GM18517 (cell line): ENCODE measurements around the gene MROH2A.
A peak's percentile ranks its signal among the peaks of the same experiment; 100 is the strongest.
"Not testable (repeated sequence)": the region's sequence is repeated elsewhere in the genome, so short reads cannot be mapped to it uniquely, and the experiment has no call there.

Experiments used
- ATAC-seq: cut with Tn5 transposase; IDR thresholded peaks from one replicate; pipeline ENCODE4 v1.9.1; 2021; ENCODE audit warnings: mild to moderate bottlenecking, moderate library complexity; ENCODE audit not compliant: unreplicated experiment

Gene MROH2A

DNA sequence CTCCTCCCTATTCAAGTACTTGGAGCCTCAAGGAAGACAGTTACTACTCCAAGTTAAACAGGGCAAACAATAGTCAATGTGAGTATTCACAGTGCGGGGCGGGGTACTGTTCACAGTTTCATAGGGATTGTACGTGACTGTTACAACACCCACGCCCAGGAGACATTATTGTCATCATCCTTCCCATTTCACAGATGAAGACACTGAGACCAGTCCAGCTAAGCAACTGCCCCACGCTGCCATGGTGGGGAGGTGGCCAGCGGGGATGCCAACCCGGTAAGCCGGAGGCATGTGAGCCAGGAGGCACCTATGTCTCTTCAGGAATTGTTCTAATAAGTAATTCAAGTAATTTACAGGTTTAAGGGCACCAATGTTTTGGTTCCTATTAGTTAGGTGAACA, 75.2 kb downstream of the MROH2A start:
- ATAC-seq = no peak

DNA sequence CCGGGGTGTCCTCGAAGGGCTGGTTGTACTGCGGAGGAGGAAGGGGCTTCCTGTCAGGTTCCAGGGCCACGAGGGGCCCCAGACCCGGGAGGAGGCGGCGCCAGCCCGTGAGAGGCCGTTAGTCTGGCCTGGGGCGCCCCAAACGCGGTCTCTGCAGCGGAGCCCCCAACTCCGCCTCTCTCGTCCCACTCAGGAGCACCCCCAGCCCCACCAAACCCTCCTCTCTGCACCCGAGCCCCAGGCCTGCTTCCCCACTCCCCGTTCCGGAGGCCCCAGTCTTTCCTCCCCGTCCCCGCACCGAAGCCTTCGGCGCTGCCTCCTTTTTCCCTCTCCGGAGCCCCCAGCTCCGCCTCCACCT, 75.7 kb downstream of the MROH2A start:
- no peak for ATAC-seq

DNA sequence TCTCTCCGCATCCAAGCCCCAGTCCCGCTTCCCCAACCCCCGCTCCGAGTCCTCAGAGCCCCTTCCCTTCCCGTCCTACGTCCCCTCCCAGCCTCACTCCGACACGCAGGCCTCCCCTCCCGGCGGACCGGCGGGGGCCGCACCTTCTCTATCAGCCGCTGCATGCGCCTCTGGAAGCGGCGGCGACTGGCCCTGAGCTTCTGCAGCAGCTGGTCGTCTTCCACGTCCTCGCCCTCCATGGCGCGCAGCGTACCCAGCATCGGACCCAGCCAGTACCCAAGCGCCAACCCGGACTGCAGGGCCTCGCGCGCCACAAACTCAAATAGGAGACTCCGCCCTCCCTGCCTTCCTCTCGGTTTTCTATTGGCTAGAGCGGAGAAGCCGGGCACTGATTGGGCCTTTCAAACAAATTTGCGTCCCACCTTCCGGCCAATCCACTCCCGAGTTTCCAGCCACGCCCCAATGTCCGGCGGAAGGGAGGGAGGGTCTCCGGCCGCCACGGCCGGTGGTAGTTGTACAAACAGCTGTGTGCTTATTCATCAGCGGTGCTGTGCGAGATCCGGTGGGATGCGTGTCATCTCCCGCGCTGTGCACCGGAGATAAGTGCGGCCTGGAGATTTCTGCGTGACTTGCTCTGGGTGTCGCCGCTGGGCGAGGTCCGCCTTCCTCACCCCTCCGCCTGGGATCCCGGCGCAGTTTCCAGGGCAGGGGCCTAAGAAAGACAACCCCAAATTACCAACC, 76.3 kb downstream of the MROH2A start, which contains the start of gene HJURP:
Gene HJURP (minus strand): TSS at position 295 of the 741 bp plus-strand sequence. CDS start 35 bp downstream, at position 260.
- peak; percentile 91 for ATAC-seq

DNA sequence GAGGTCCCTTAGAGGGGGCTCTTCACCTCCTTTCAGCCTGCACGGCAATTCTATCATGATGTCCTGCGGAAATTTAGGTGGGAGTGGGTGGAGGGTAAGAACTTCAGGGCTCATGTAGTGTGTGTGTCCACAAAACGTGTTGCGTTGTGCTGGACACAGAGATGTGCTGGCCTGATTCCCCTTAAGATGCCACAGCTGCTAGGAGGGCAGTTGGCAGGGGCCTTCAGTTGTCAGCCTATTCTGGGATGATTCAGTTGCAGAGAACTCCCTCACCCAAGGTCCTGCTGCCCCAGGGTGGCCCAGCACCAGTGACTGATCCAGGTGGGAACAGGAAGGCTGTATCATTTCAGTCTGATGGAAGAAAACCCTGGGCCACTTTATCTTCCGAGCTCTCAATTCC, 77.2 kb downstream of the MROH2A start:
- no peak for ATAC-seq

DNA sequence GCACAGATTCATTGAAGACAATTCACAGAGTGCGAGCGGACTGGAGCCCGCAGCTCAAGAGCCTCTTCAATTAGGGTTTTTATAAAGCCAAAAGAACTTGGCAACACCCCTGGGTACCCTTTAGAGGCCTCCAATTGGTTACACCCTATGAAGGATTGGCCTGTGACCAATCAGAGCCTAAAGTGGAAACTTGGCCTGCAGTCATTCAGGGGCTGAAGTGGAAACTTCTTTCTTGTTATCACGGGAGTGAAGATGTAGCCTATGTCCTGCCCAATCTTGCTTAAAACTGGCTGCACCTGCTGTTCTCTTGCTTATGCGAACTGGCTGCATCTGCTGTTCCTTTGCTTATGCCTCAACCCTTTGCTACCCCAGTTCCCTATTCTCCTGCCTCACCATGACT, 78.1 kb downstream of the MROH2A start:
- ATAC-seq = no peak

DNA sequence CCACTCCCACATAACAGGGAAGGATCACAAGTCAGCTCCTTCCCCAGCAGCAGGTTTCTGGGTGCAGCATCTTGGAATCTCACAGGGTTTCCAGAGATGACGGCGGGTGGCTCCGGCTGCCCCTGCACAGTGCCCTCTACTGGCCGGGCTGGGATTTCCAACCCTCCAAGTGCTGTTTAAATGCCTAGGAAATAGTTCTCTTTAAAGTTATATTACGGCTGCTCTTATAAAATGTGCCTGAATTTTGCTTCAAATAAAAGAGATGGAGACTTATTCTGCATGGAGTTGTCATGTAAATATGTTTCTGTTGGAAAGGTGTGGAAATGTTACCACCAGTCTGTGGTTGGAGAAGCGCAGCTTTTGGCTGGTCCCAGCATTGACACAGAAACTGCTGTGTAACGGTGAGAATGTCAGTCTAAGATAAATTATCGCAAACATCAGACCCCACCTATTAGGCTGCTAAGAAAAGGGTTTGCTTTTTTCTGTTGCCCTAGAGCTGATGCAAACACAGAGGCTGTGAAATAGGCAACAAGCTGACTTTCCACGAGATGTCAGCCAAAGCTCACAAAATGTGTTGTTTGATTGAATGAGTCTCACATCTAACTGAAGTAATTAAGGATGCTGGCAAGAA, 79.5 kb downstream of the MROH2A start:
- no peak for ATAC-seq

DNA sequence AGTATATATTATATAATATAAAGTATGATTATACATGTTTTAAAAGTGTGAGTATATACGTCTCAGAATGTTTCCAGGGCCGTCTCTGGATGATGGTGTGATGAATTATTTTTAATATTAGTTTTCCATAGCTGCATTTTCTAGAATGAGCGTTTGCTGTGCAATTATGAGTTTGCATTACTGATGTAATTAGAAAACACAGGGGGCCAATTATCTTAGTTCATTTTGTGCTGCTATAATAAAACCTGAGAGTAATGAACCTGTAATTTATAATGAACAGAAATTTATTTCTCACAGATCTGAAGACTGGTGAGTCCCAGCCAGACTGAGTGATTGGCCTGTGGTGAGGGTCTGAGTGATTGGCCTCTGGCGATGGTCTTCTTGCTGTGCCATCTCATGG, 80.2 kb downstream of the MROH2A start:
- no peak for ATAC-seq

DNA sequence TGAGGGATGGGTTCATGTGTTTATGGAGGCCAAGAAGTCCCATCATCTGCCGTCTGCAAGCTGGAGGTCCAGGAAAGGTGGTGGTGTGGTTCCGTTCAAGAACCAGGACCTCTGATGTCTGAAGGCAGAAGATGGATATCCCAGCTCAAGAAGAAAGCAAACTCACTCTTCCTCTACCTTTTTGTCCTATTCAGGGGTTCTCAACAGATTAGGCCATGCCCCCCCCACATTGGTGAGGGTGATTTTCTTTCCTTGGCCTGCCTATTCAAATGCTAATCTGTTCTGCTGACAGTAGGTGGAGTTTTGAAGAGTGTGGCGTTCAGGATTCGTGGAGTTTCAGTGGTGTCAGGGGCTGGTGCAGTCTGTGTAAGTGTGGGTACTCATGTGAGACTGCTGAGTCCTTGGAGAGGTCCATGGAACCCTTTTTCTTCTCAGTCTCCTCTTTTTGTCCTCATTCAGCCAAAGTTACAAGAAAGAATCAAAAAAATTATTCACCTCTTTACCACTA, 84.2 kb downstream of the MROH2A start:
- no peak for ATAC-seq

DNA sequence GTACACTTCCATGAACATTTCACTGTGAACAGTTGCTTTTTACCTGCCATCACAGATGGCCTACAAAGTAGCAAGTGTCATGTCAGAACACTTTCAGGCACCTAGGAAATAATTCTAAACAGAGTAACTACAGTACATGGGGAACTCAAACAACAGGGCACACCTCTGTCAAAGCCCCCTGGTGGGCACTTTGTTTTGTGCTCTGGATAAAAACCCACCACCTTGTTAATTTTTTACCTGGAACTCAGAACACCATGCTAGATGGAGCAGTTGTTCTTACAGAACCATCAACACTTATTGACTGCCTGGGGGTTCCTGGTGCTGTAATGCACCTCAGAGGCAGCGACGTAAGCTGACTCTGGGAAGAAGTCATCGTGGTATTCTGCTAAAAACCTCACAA, 87.7 kb downstream of the MROH2A start:
- ATAC-seq = no peak

DNA sequence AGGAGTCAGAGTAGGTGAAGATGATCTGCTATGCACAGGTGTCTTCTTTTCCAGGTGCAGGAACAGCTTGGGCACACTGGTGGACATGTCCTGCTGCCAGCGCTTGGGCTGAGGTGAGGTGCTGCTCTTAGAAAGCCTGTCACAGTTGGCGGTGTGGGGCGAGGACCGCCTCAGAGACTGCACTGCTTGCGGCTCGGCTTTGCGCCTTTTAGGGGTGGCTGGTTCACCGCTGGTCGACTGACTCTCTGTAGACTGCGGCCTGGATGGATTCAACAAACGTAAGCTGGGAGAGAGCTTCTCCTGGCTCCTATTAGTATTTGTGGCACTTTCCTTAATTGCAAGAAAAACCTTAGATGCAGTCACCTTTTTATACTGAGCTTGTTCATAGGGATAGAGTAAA, 88.3 kb downstream of the MROH2A start:
- no peak for ATAC-seq

DNA sequence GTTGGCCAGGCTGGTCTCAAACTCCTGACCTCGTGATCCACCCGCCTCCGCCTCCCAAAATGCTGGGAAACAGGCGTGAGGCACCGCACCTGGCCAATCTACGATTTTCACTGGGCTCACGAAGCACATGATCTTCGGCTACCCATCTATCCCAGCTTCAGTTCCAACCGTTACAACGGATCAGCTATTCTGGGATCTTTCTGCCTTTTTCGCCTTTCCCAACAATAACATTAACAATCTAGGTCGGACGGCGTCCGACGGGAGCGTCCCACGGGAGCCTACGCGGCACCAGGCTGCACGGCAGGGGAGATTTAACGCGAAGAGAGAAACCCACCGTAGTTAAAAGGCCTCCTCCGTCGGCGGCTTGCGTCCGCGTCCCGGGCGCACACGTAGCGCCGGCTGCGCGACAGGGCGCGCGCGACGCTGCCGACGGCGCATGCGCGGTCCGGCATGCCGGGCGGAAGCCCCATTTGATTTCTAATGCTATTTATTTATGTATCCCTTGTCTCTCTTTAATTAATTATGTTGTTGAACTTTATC, 89.9 kb downstream of the MROH2A start, which contains the start of gene MSL3B:
Gene MSL3B (minus strand): TSS at position 394 of the 540 bp plus-strand sequence.
- peak; percentile 78 for ATAC-seq

DNA sequence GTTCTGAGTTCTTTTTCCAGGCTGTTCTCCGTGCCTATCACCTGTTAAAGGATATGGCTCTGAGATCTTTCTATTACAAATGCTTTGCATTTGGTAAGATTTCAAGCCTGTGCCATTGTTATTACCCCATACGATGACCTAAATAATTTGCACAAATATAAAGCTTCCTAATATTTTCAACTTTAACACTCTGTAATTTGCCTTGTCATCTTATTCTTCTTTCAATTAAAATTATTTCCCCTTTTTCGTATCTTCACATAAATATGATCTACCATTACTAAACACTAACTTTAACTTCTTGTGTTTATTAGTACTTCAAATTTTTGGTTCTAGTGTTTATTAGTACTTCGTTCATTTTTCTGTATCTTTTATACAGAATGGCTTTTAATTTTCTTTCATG, 93.3 kb downstream of the MROH2A start:
- no peak for ATAC-seq

DNA sequence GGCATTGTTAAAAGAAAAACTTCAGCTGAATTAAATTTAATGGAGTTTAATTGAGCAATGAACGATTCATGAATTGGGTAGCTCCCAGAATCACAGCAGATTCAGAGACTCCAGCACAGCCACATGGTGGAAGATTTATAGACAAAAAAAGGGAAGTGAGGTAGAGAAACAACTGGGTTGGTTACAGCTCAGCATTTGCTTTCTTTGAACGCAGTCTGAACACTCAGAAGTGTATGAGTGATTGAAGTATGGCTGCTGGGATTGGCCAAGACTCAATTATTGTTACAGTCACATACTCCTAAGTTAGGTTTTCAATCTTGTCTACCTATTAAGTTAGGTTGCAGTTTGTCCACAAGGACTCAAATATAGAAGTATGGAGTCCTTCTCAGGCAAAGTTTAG, 94.0 kb downstream of the MROH2A start:
- not testable (repeated sequence) for ATAC-seq

DNA sequence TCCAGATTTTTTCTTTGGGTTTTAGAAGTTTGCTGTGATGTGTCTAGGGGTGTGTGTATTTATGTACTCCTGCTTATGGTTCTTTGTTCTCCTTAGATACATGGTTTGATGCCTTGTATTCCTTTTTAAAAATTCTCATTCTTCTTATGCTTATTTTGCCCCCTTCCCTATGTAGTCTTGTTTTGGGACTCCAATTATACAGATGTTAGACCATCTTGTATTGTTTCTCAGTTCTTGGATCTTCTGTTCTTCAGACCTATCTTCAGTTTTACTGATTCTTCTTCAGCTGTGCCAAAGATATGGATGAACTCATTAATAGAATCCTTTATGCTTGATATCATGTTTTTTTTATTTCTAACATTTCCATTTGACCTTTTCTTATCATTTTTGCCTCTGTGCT, 104.2 kb downstream of the MROH2A start:
- no peak for ATAC-seq
